Small intestine (tissue), 16 donors: ENCODE results near the gene INF2. TPM values are rescaled to one million over a fixed set of nuclear protein-coding genes. Genes with fewer than 3 reads are reported as not detected.

Experiments used
- DNase-seq, 2 donors: peaks; one replicate each; pipeline versions ENCODE4 v3.0.0 to v3.0.0-alpha.2; 2013
- FAIRE-seq: peaks from 2 replicates; lab custom pipeline; 2012; peaks lifted over from hg19 to GRCh38; lab: Jason Lieb, UNC
- H3K27ac ChIP-seq, 3 donors: one replicate each; pipeline ENCODE4 v1.5.1; 2013; ENCODE audit warnings: low read length in 2 of 3, mild to moderate bottlenecking in 2 of 3, control low read depth in 1 of 3, inconsistent platforms in 1 of 3, low read depth in 1 of 3, moderate library complexity in 1 of 3
- H3K27me3 ChIP-seq, 3 donors: one replicate each; pipeline ENCODE4 v1.6.1; 2013; ENCODE audit warnings: low read length in 3 of 3, inconsistent platforms in 1 of 3; ENCODE audit not compliant: control insufficient read depth in 3 of 3, insufficient read depth in 3 of 3
- H3K36me3 ChIP-seq, 3 donors: one replicate each; pipeline ENCODE4 v1.6.1; 2013; ENCODE audit warnings: low read length in 3 of 3, inconsistent platforms in 1 of 3, low read depth in 1 of 3, mild to moderate bottlenecking in 1 of 3, moderate library complexity in 1 of 3; ENCODE audit not compliant: control insufficient read depth in 3 of 3, insufficient read depth in 2 of 3
- H3K4me1 ChIP-seq, 3 donors: one replicate each; pipeline ENCODE4 v1.6.1; 2013; ENCODE audit warnings: low read length in 2 of 3, inconsistent platforms in 1 of 3, low read depth in 1 of 3, mild to moderate bottlenecking in 1 of 3, moderate library complexity in 1 of 3; ENCODE audit not compliant: control insufficient read depth in 3 of 3, insufficient read depth in 2 of 3
- H3K4me3 ChIP-seq, 3 donors: one replicate each; pipeline ENCODE4 v1.5.1; 2013; ENCODE audit warnings: low read length in 3 of 3, control low read depth in 1 of 3, inconsistent platforms in 1 of 3, low read depth in 1 of 3, mild to moderate bottlenecking in 1 of 3, moderate library complexity in 1 of 3
- H3K9me3 ChIP-seq, 2 donors: one replicate each; pipeline ENCODE4 v1.6.1; 2013; ENCODE audit warnings: low read depth in 1 of 2, low read length in 1 of 2; ENCODE audit not compliant: control insufficient read depth in 2 of 2, insufficient read depth in 1 of 2
- WGBS, 3 donors: extraction: QIAGEN DNeasy Blood & Tissue Kit; methylation state at CpG; one replicate each; pipeline ENCODE4 v1.1.7; 2013; 5-methylcytosine and 5-hydroxymethylcytosine counted together
- long read RNA-seq, 10 donors: transcript quantifications; one replicate each; lab custom pipeline, GENCODE V29; 2026
- polyA plus RNA-seq, 4 donors: library from polyadenylated mRNA; stranded (reverse) in 3 of 4; unstranded in 1 of 4; fragments of 200-250 nt in 3 of 4; fragments of 120-200 nt in 1 of 4; gene quantifications; one replicate each; pipeline versions ENCODE4 v1.2.1 to v1.2.3, GENCODE V29; 2013
- donor health status: healthy with polysubstance abuse.
- donor health status: control.
- donor health status: control.
- donor health status: Bipolar disorder and iron deficiency.
- donor health status: healthy.

Gene INF2
- 100 to 1,000 TPM in 2 of 4 donors, 10 to 100 TPM in 2; 62.6 to 364 (median 197) TPM for polyA plus RNA-seq
- long read RNA-seq, donor 1: 0 reads
- long read RNA-seq, donor 2, partial matches to known transcripts: 0 of 1 reads
- long read RNA-seq, donor 2, other reads (novel, unspliced or antisense): 0 of 1 reads
- long read RNA-seq, donor 3, partial matches to known transcripts: 17 of 17 reads
- long read RNA-seq, donor 3, other reads (novel, unspliced or antisense): 0 of 17 reads
- long read RNA-seq, donor 4: 0 reads
- long read RNA-seq, donor 5, partial matches to known transcripts: 7 of 7 reads
- long read RNA-seq, donor 5, other reads (novel, unspliced or antisense): 0 of 7 reads
- long read RNA-seq, donor 6, partial matches to known transcripts: 6 of 7 reads
- long read RNA-seq, donor 6, other reads (novel, unspliced or antisense): 0 of 7 reads
- long read RNA-seq, donor 7: 0 reads
- long read RNA-seq, donor 8: 0 reads
- long read RNA-seq, donor 9: 0 reads
- long read RNA-seq, donor 10, transcript INF2-204 (5 exons, 1,689 nt): major isoform, 5 of 23 reads
- long read RNA-seq, donor 10, partial matches to known transcripts: 18 of 23 reads
- long read RNA-seq, donor 10, other reads (novel, unspliced or antisense): 0 of 23 reads

DNA sequence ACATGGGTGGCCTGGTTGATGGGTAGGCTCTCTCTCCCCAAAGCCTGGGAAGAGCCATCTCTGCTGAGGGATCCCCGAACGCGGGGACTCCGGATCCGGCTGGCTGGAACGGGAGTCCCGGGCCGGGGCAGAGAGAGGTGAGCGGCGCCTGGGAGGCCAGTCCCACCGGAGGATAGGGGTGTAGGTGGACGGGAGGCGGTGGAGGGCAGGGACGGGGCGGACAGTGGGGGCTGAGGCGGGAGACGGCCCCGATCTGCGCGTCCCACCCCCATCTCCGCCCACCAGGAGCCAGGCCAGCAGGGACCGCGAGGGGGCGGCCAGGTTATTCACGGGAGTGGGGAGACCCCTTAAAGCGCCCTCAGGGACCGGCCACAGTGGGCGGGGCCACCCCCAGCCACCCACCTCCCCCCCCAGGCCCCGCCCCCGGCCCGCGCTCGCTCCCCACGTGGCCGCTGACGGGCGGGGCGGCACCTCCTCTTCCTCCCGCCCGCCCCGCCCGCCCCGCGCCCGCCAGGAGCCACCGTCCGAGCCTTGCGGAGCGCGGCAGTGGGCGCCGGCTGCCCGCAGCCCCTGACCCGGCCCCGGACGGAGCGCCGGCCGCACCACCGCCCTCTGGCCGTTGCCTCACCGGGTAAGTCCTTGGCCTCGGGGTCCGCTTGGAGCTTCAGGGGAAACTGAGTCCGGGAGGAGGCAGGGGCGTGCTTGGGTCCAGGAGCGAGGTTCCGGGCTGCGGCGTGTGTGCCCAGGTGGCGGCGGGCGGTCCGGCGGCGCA, at the start of gene INF2:
Gene INF2 (plus strand): TSS at position 510 of the 772 bp plus-strand sequence. CDS start 11,748 bp downstream, outside the sequence.
- Histone ChIP-seq H3K27me3 (no peaks in the 10 kb centered on the region), H3K27ac (peak within 1 kb of the TSS; percentile 95 to 97 (median 95))
- no peak for FAIRE-seq

DNA sequence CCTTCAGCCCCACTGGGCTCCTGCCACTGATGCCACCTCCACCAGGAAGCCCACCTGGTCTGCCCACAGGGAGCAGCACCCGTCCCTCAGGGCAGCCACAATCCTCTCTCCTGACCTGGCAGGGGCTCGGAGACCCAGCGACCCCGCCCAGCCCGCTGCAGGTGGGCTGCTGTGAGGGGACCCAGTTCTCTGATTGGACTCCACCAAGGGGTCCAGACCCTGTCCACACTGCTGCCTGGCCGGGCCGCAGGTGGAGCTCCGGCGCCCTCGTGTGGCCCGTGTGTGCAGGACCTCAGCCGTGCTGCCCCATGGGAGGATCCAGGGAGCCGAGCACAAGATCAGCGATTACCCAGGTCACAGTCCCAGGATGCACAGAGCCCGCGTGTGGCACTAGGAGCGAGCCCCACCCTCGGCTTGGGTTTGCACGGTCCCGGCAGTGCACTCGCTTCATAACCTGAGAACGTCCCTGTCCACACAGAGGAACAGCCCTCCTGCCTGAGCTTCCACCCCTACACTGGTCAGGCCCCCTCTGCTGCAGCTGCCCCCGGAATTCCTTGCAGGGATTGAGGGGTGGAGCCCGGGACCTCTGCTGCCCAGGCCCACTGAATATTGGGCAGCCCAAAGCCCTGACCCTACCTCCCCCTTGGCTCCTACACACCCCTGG, 49.4 kb upstream of the INF2 start:
- FAIRE-seq: no peak
- DNase-seq: peak; percentile 67 to 80
- Histone ChIP-seq H3K27me3 (peaks cover 0 to 11% (median 4%) of the 10 kb centered on the region in 3 donors), H3K4me1 (peaks cover 0 to 3% (median 0%) of the 10 kb centered on the region in 3 donors), H3K9me3 (no peaks in the 10 kb centered on the region), H3K27ac (no peak overlapping the region), H3K36me3 (no peaks in the 10 kb centered on the region), H3K4me3 (no peak overlapping the region)
- 6 to 8% (median 7%) methylated on average over 20 to 24 of the region's 24 CpGs for WGBS, 3 donors

More for the DNA sequence above, at the start of gene INF2:
- no peaks in the 10 kb centered on the region for H3K9me3 ChIP-seq
- 2 to 4% (median 3%) methylated on average over 32 to 76 of the region's 76 CpGs for WGBS, 3 donors
- peaks cover 0 to 32% (median 0%) of the 10 kb centered on the region in 3 donors for H3K36me3 ChIP-seq
- peak; percentile 78 to 83 for DNase-seq
- peak within 1 kb of the TSS; percentile 84 to 96 (median 84) for H3K4me3 ChIP-seq
- peaks cover 2 to 52% (median 3%) of the 10 kb centered on the region in 3 donors for H3K4me1 ChIP-seq

DNA sequence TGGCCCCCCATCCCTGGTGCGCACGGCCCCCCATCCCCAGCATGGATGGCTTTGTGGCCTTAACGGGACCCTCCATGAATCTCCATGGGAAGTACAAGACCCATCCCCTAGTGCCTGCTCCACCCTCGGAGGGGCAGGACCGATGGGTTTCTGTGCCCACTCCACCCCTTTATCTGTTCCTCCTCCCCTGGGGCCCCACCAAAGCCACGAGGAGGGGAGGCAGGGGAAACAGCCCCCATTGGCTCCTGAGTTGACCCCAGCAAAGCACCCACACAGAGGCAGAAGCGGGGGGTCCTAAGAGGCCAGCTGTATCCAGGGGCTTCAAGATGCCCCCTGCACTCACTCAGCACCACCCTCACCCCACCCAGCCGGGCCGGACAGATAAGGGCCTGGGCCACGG, 48.7 kb upstream of the INF2 start:
- no peak for DNase-seq
- H3K27me3 ChIP-seq: peaks cover 0 to 11% (median 4%) of the 10 kb centered on the region in 3 donors
- 60 to 80% (median 68%) methylated on average over 9 to 10 of the region's 10 CpGs for WGBS, 3 donors

DNA sequence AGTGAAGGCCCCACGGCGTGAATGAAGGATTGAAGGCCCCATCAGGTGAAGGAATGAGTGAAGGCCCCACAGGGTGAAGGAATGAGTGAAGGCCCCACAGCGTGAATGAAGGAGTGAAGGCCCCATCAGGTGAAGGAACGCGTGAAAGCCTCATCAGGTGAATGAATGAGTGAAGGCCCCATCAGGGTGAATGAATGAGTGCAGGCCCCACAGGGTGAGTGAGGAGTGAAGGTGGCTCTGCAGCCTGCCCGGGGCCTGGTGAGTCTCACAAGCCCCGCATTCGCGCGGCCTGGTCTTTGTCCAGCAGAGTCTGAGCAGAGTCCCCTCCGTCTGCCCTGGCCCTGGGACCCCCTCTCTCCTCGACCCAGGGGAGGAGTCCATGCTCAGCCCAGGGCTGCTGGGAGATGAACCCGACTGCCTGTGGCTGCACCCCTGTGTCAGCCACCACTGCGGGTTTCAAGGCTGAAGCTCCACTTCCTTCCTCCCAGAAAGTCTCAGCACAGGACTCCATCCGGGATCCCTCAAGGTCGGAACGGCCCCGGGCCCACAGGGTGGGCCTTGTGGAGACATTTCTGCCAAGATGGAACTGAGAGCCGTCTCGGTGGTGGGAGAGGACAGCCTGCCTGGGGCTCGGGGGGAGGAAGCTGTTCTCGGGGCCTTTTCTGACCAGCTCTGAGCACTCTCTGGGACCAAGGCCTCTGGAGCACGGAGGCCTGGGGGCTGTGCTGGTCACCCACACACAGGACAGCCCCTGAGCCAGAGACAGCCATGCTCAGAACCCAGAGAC, 47.5 kb upstream of the INF2 start:
- DNase-seq: no peak
- WGBS, 3 donors: 64 to 74% (median 71%) methylated on average over 21 to 23 of the region's 23 CpGs
- H3K4me3 ChIP-seq: no peak overlapping the region
- H3K4me1 ChIP-seq: peaks cover 0 to 3% (median 0%) of the 10 kb centered on the region in 3 donors
- H3K9me3 ChIP-seq: peaks cover 0 to 5% of the 10 kb centered on the region in 2 donors
- H3K27ac ChIP-seq: no peak overlapping the region
- FAIRE-seq: no peak
- peaks cover 0 to 11% (median 4%) of the 10 kb centered on the region in 3 donors for H3K27me3 ChIP-seq
- H3K36me3 ChIP-seq: no peaks in the 10 kb centered on the region

More for the DNA sequence above, 48.7 kb upstream of the INF2 start:
- H3K36me3 ChIP-seq: no peaks in the 10 kb centered on the region
- peaks cover 0 to 5% of the 10 kb centered on the region in 2 donors for H3K9me3 ChIP-seq
- FAIRE-seq: no peak
- peaks cover 0 to 3% (median 0%) of the 10 kb centered on the region in 3 donors for H3K4me1 ChIP-seq
- H3K4me3 ChIP-seq: no peak overlapping the region
- H3K27ac ChIP-seq: no peak overlapping the region

DNA sequence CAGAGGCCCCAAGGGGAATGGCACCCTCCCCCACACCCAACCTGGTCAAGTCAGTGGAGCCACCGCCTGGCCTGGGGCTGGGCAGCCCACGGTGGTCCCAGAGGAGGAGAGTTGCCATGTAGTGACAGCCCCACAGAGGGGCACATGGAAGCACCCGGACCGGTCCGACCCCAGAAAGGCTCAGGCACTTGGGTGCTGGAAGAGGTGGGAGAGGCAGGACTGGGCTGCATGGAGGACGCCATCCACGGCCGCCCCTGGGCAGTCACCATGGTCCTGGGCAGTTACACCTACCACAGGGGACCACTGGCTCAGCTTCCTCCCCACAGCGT, 46.9 kb upstream of the INF2 start:
- DNase-seq: no peak
- Histone ChIP-seq H3K27me3 (peaks cover 0 to 11% (median 4%) of the 10 kb centered on the region in 3 donors), H3K27ac (no peak overlapping the region), H3K4me3 (no peak overlapping the region), H3K4me1 (peaks cover 0 to 3% (median 0%) of the 10 kb centered on the region in 3 donors), H3K36me3 (no peaks in the 10 kb centered on the region), H3K9me3 (peaks cover 0 to 5% of the 10 kb centered on the region in 2 donors)
- FAIRE-seq: no peak
- WGBS, 3 donors: 89 to 93% (median 92%) methylated on average over 8 to 9 of the region's 9 CpGs

DNA sequence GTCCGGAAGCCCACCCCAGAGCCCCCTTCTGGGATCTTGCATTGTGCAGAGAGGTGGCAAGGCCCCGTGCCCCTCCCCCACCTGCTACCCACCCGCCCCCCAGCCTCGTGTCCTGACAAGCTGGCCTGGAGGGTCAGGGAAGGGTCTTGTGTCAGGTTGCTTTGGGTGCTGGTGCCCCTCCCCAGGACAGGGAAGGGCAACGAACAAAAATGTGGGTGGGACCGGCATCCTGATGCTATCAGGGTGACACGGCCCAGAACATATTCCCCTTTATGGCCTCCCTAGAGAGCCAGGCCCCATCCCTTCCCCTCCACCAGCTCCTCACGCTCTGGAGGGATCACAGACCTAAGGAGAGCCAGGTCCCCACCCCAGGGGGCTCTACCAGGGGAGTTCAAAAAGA, 46.1 kb upstream of the INF2 start:
- FAIRE-seq (no peak), DNase-seq (no peak)
- peaks cover 0 to 10% (median 4%) of the 10 kb centered on the region in 3 donors for H3K27me3 ChIP-seq
- H3K27ac ChIP-seq: no peak overlapping the region
- peaks cover 0 to 3% (median 0%) of the 10 kb centered on the region in 3 donors for H3K4me1 ChIP-seq
- peaks cover 0 to 5% of the 10 kb centered on the region in 2 donors for H3K9me3 ChIP-seq
- H3K4me3 ChIP-seq: no peak overlapping the region
- no peaks in the 10 kb centered on the region for H3K36me3 ChIP-seq
- 33 to 62% (median 40%) methylated on average over 8 of the region's 8 CpGs for WGBS, 3 donors

DNA sequence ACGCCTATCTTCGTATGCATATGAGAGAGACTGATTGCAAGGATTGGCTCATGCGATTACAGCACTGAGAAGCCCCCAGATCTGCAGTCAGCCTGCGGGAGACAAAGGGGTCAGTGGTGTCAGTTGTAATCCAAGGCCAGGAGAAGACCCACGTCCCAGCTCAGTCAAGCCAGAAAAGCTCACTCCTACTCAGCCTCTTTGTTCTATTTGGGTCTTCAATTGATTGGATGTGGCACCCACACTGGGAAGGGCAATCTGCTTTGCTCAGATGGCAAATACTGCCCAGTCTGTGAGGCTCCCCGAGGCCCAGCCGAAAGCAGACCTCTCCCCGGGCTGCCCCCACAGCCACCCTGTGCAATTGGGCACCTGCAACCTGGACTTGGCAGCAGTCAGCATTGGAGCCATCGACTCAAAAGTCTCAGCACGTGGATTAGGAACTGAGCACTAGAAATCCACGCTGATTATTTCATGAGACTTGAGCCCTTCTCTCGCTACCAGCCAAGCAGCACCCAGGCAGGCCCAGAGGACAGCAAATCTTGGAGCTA, 45.3 kb upstream of the INF2 start:
- Histone ChIP-seq H3K4me3 (no peak overlapping the region), H3K9me3 (peaks cover 0 to 5% of the 10 kb centered on the region in 2 donors), H3K36me3 (no peaks in the 10 kb centered on the region), H3K27me3 (peaks cover 0 to 3% (median under 1%) of the 10 kb centered on the region in 3 donors), H3K4me1 (peaks cover 0 to 3% (median 0%) of the 10 kb centered on the region in 3 donors), H3K27ac (no peak overlapping the region)
- DNase-seq: no peak
- FAIRE-seq: no peak
- 74 to 78% (median 74%) methylated on average over 12 of the region's 12 CpGs for WGBS, 3 donors
